Stimulated activated CD4-positive, alpha-beta T cell treated with anti-CD3 and anti-CD28 coated beads, Interleukin-2, amount 100 ng/mL, for 4 hours (primary cell): Measurements from ENCODE around the gene ICOSLG.
"Not testable (repeated sequence)": the region's sequence is repeated elsewhere in the genome, so short reads cannot be mapped to it uniquely, and the experiment has no call there.

Source experiments
- DNase-seq: peaks from one replicate; pipeline ENCODE4 v3.0.0-alpha.2; 2020; ENCODE audit warnings: low read depth

The ICOSLG gene

DNA sequence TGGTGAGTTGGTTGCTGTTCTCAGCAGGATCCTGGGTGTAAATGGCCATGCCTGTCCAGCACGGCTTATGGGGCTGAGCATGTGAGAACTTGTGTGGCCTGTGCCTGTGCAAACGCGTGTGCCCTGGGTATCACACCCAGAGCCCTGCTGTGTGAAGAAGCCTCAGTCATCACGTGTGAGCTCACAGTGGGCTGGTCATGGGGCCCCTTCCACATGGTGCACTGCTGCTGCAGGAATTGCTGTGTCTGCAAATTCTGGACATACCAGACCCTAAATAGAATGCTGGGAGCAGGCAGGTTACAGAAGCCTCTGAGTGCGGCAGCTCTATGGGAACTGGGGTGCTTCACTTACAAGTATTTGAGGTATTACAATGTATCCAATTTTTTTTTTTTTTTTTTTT, 17.4 kb downstream of the ICOSLG start:
- DNase-seq = not testable (repeated sequence)

DNA sequence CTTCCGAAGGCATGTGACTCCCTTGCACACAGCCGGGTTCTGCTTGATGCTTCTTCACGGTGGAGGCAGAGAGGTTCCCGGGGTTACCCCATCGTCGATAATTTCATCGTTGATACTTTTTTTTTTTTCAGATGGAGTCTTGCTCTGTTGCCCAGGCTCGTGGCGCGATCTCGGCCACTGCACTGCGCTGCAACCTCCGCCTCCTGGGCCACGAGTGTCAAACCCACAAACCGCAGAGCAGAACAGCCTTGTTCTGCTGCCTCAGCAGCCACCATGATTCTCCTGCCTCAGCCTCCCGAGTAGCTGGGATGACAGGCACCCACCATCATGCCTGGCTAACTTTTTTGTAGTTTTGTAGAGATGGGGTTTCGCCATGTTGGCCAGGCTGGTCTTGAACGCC, 20.1 kb downstream of the ICOSLG start:
- not testable (repeated sequence) for DNase-seq

DNA sequence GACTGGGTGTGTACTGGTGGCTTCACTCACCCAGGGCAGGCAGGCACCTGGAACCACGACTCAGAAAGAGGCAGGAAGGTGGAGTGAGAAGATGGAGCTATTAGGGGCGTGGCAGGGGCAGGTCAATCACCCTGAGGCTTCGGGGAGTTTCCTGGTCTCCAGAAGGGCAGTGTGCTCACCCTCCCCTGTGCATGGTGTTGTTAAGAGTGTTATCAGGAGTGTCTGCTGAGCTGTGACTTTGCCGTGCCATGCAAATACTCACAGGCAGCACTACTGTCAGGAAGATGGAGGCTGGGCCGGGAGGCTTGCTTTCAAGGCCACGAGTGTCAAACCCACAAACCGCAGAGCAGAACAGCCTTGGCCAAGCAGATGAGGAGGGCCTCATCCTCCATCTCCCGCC, 22.3 kb downstream of the ICOSLG start:
- not testable (repeated sequence) for DNase-seq

DNA sequence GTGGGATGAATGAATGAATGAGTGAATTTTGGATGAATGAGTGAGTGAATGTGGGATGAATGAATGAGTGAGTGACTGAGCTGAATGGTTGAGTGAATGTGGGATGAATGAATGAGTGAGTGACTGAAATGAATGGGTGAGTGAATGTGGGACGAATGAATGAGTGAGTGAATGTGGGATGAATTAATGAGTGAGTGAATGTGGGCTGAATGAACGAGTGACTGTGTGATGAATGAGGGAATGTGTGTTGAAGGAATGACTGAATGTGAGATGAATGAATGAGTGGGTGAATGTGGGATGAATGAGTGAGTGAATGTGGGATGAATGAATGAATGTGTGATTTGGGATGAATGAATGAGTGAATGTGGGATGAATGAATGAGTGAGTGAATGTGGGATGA, 28.8 kb downstream of the ICOSLG start:
- DNase-seq = not testable (repeated sequence)

DNA sequence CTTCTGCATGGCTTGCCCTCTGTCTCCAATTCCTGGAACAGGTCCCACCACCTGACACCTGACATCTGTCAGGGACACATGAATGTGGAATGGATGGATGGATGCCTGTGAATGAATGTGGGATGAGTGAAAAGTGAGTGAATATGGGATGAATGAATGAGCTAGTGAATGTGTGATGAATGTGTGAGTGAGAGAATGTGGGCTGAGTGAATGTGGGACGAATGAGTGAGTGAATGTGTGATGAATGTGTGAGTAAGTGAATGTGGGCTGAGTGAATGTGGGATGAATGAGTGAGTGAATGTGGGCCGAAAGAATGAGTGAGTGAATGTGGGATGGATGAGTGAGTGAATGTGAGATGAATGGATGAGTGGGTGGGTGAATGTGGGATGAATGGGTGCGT, 29.2 kb downstream of the ICOSLG start:
- not testable (repeated sequence) for DNase-seq

DNA sequence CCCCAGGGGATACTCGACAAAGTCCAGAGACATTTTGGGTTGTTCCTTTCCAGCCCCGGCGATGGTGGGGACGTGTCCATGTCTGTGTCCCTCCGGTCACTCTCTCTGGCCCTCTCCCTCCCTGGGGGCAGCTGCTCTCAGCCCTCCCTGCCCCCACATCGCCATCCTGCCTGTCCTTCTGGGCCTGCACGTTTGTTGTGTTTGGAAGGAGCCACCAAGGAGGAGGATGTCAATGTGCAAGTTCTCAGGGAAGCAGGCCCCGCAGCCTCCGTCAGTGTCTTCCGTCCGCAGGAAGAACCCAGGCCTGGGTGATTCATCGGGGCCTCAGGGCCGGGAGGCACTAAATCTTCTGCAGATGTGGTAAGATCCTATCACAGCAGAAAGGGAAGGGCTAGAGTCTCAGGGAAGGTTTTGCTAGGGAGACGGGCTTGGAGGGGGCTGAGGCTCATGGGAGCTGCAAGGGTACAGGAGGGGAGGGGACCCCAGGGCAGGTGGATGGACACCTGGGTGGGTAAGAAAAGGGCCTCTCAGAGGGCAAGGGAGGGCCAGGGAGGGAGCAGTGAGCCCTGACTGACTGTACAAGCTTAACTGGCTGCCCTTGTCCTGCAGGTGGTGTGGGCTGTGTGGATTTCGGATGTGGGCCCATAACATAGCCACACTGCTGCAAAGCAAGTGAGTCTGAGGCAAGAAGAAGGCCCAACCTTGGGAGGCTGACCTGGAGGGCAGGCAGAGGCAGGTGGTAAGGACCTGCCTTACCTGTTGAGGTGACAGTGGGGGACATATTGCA, 32.7 kb downstream of the ICOSLG start:
- DNase-seq = not testable (repeated sequence)

DNA sequence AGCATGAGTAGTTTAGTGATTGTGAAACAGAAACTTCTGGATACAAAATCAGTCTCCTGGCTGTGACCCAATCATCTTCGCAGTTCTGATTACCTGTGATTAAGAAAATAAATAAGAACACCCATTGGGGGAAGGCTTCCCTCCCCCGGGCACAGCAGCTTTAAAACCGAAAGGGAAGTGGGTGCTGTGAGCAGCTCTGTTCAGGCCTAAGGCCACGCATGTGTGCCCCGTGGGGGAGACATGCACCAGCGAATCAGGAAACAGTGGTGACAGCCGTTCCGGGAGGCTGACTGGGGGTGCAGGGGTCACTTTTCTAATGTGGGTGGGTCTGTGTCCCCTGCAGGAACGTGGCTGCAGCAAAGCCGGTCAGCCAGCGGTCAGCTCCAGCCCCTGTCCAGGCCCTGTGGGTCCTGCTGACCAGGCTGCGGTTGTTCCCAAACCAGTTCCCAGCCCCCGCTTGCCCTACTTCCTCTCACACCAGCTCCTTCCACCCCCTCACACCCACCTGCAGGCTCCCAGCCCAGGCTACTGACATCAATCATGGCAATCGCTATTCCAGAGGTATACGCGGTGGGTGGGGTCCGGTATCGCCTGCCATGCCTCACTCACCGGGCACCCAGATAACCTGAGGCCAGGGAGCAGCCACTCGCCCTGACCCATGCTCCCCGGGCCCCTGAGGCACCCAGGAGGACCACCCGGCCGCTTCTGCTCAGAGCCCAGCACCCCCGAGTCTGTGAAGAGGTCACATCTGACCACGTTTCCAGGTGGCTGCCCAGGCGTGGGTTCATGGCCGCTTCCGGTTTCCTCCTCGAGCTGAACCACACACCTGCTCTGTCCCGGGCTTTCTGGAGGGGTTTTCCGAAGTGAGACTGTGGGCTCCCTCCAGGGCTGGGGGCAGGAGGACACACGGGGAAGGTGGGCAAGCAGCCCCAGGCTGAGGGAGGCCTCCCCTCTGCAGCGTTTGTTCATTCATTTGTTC, 33.8 kb downstream of the ICOSLG start:
- DNase-seq = not testable (repeated sequence)

DNA sequence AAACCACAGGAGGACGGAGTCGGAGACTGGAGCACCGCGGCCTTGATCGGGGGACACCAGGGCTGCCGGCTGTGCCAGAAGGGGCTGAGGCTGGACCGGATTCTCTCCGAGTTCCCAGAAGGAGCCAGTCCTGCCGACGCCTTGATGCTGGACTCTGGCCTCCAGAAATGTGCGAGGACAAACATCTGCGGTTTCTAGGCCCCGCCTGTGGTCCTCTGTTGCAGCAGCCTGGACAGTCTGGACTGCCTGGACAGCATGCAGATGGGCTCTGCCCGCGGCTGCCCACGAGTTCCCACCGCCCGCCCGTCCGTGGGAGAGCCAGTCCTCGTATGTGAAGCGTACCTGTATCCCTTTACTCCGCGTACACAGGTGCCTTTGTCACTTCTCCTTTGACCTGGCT, 34.6 kb downstream of the ICOSLG start:
- not testable (repeated sequence) for DNase-seq

DNA sequence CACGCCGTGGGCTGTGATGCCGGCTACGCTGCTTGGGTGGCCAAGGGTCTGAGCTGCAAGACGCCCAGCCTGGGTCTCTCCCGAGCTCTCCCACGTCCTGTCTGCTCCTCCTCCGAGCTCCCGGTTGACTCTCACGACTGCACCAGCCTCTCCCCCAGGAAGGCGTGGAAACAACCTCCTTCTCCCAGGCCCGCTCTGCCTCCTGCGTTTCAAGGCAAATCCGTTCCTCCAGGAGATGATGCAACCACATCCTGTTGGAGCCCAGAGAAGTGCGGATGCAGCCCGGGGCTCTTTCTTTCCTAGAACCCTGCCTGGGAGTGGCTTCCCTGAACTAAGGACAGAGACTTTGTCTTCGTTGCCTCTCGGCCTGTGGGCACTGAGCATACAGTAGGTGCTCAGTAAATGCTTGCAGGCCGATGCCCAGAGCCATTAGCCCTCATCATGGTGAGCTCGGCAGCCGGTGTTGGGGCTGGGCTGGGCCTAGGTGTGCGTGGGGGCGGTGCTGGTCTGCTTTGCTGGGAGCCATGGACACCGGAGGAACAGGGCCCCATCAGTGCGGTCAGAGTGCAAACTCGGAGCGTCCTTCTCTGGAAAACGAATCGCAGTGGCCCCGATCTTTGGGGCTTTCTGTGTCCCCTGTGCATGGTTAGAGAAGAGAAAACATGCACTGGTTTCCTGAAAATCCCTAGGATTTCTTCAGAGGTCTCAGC, 38.0 kb downstream of the ICOSLG start:
- DNase-seq = not testable (repeated sequence)

DNA sequence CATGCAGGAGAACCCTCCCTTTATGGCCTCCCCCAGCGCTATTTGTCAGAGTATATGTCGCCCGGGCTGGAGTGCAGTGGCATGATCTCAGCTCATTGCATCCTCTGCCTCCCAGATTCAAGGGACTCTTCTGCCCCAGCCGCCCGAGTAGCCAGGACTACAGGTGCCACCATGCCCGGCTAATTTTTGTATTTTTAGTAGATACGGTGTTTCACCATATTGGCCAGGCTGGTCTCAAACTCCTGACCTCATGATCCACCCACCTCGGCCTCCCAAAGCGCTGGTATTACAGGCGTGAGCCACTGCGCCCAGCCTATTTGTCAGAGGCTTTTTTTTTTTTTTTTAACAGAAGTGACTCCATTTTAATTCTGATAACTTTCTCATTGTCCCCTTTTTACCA, 40.7 kb downstream of the ICOSLG start:
- DNase-seq = not testable (repeated sequence)

DNA sequence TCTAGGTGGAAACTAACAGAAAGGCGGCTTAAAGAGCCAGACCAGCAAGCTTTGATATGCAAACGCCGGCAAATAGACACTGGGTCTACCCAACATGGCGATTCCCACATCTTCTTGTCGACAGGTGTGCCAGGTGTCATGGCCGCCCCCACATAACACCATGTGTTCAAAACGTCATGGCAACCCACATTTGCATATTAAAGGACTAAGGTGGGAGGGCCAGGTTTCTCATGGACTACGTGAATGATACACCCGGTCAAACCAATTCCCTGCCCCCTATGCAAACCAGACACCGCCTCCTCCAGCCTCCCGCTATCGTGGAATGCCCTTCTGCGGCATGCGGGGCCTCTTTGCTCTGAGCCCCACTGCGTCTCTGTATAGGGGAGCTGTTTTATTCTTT, 41.3 kb downstream of the ICOSLG start:
- DNase-seq = no peak

DNA sequence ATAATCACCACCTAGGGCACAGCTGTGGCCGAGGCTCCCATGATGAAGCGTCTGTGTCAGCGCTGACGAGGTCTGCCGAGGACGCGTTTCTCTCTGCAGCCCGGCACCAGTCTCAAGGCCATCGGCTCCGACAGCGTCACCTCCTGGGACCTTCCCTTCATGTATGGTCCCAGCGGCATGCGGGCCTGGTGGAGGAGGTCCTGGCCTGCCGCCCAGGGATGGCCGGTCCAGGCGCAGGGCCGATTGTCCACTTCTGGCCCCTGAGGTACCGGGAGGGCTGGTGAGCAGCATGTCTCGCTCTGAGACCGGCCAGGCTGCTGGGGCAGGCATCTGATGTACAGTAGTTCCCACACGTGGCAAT, 43.6 kb downstream of the ICOSLG start:
- not testable (repeated sequence) for DNase-seq

DNA sequence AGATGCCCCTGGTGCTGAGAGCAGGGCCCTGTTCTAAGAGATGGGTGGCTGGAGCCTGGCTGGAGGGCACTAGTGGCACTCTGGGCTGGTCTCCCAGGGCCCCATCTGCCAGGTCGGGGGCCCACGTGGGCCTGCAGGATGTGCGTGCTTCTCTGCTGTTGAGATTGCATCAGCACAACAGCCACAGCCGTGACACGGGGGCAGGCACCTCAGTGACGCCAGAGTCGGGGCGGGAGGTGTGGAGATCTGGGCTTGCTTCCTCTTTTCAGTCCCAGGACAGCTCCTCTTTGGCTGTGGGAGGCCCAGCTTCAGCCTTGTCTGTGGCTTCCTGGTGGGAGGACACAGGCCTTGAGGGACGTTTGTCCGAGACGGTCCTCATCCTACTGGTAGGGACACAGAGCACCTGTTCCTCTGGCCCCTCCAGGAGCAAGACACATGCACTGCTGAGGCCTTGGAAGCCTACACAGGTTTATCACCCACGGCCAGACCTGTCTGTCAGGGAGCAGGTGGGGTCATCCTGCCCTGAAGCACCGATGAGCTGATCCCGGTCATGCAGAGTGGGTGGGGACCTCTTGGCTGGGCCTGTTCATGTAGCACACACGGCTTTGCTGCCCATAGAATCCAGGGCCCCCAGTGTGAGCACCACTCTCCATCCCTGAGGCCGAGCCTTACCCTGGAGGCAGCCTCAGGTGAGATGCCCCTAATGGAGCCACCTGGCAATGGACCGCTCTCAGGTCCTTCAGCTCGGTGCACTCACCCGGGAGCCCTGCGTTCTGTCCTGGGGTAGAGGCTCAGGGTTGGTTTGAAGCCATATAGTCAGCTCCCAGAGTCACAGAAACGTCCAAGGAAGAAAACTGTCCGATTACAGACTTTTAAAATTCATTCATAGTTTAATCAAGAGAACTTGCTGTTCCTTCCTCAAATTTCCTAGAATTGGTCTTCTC, 44.3 kb downstream of the ICOSLG start:
- peak; percentile 61 for DNase-seq

DNA sequence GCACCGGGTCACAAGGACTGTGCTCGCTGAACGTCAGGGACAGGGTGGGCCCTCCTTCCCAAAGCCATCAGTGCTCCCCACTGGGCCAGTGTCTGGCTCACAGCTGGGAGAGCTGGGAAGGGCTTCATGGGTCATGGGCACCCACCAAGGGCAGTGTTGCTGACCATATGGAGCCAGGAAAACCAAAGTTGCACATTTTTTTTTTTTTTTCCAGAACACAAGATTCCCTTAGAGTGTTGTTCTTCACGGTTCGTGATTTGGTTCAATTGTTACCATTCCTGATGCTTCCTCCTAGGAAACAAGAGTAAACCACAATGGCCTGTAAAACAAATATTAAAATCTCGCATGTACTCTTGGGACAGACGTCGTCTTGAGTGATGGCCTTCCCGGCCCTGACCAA, 45.9 kb downstream of the ICOSLG start:
- DNase-seq = not testable (repeated sequence)

DNA sequence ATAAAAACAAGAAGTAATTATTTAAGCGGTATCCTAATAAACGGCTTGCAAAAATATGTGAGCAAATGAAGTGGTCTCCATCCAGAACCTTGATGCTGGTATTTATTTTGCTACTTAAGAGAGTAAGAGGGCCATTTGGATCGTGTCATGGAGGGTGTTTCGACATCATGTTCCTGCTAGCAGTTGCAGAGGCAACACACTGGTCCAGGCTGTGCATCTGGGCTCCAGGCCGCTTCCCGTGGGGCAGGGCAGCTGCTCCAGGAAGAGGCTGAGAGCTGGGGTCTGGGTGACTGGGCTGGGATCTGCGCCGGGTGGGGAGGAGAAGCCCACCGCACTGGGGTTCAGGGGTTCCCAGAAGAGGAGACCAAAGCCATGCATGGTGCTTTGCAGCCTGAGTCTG, 46.3 kb downstream of the ICOSLG start:
- DNase-seq = not testable (repeated sequence)

DNA sequence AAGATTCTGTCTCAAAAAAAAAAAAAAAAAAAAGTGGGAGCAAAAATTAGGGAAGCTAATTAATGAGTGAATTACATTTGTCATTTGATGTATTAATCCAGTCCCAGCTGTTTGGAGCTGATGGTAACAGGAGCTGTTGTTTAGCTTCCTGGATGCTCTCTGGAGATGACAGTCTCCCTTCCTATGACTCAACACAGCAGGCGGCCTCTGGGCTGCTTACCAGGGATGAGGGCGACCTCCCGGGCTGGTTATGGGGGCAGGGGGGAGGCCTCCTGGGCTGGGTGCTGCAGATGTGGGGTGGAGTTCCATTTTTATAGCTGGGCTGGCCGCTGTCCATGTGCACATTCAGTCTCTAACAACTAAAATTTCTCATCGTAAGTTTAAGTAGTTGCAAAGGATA, 47.6 kb downstream of the ICOSLG start:
- not testable (repeated sequence) for DNase-seq

DNA sequence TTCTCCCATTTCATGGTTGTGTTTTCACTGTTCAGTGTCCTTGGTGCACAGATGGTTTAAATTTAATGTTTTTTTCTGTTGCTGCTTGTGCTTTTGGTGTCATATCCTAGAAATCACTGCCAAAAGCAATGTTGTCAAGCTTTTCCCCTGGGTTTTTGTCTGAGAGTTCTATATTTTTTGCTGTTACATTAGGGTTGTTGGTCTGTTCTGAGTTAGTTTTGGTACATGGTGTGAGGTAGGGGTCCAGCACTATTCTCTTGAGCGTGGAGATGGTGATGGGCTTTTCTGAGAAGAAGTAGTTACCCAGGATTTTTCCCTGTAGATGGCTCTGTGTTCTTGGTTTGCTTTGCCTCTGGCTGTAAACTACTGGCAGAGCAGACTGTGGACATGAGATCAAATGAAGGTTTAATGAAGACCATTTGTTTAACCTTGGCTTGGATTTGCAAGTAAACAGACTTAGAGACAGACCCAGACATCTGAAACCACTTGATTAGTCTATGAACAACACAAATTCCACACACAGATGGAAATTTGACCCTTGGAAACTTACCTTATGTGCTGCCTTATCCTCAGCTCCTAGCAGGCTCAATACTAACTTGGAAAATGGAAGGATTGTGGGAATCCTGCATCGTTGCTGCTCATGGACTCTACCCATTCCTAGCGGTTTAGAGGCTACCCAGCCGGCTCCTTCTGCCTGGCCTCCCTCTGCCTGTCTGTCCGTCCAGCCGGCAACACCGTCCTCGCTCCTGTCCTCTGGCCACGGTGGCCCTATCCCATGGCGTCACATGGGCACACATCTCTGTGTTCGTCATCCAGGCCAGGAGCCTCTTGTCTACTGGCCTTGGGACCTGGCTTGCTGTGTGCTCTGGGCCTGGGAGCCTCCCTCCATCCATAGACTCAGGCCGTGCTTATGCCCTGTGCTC, 50.1 kb downstream of the ICOSLG start:
- not testable (repeated sequence) for DNase-seq

DNA sequence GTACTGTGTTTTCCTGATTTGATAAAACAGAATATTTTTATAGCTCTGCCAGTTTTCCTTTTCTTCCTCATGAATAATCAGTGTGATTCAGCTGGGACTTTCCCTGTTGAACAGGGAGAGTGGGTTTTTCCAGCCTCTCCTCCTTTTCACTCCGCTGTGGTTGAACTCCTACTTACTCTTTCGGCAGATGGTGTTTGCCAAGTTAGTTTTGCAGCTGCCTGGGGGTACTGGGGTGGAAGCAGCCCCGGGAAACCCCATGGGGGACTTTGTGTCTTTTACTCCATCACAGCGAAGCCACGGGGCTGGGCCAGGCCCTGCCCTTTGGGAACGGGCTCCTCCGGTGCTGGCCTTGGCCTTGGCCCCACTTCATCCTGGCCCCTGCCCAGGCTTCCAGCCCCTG, 55.9 kb downstream of the ICOSLG start:
- not testable (repeated sequence) for DNase-seq

DNA sequence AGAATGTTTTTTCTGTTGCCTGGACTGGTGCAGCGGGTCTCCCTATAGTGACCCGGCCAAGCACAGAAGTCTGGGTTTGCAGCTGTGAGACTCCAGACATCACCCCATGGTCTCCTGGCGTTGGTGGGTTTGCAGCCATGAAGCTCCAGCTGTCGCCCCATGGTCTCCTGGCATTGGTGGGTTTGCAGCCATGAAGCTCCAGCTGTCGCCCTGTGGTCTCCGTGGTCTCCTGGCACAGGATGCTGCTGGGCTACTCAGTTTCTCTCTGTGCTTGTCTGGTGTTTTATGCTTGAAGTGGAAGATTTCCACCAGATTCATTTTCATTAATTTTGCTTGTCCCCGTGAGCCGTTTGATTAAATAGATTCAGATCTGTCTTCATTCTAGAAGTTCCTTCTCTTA, 58.5 kb downstream of the ICOSLG start:
- DNase-seq = not testable (repeated sequence)

DNA sequence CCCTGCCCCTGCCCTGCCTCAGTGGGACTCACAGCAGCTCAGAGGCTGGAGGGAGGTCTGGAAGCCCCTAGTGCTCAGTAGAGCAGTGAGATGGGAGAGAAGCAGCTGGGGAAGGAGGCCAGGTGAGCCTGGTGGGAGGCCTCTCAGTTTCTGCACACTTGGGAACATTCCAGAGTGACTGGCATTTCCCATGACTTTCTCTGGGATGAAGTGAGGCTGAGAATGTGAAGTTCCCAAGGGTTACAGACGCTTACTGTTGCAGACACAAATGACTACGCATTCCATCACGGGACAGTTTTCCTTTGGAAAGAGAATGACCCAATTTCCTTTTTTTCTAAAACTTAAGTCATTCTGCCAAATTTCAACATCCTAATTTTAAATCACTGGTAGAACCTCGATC, 59.2 kb downstream of the ICOSLG start:
- DNase-seq = not testable (repeated sequence)
